T-helper 1 cell (primary cell): ENCODE measurements around the gene TFEC.
"Not testable (repeated sequence)": the region's sequence is repeated elsewhere in the genome, so short reads cannot be mapped to it uniquely, and the experiment has no call there.

Experiments used
- DNase-seq, 5 donors: peaks; one replicate each; pipeline ENCODE4 v3.0.0-alpha.2; 2012 to 2020
- total RNA-seq, 4 donors: gene quantifications; one replicate each; lab custom pipeline; 2026; lab: John Stamatoyannopoulos, UW

The TFEC gene
- 0 to 0.30 (median 0.13) reads per million in 4 donors for total RNA-seq

GRCh38 chr7:116030651-116031276 is at the start of gene TFEC:
TSS of gene TFEC (minus strand) at chr7:116030763. CDS start at chr7:115984441, 46,322 bp downstream.
- no peak for DNase-seq

GRCh38 chr7:116075351-116076145 is 45.0 kb upstream of the TFEC start:
- DNase-seq = no peak

GRCh38 chr7:116071629-116072028 is 41.1 kb upstream of the TFEC start:
- DNase-seq = no peak

GRCh38 chr7:116064179-116064578 is 33.6 kb upstream of the TFEC start:
- no peak for DNase-seq

- DNase-seq = no peak
Measured at GRCh38 chr7:116062666-116063065, 32.1 kb upstream of the TFEC start.

- DNase-seq = no peak
Measured at GRCh38 chr7:116052006-116052405, 21.4 kb upstream of the TFEC start.

GRCh38 chr7:116047261-116047660 is 16.7 kb upstream of the TFEC start:
- DNase-seq = not testable (repeated sequence)

- no peak for DNase-seq
Measured at GRCh38 chr7:116045532-116045931, 15.0 kb upstream of the TFEC start.

GRCh38 chr7:116041615-116042014 is 11.1 kb upstream of the TFEC start:
- no peak for DNase-seq

- DNase-seq = no peak
Measured at GRCh38 chr7:116037401-116037800, 6.8 kb upstream of the TFEC start.

GRCh38 chr7:116034411-116034810 is 3.8 kb upstream of the TFEC start:
- DNase-seq = no peak

- DNase-seq = no peak
Measured at GRCh38 chr7:116032886-116033285, 2.3 kb upstream of the TFEC start.

GRCh38 chr7:116028787-116029186 is 1.8 kb downstream of the TFEC start:
- DNase-seq = no peak

GRCh38 chr7:116027786-116028185 is 2.8 kb downstream of the TFEC start:
- DNase-seq = no peak

- no peak for DNase-seq
Measured at GRCh38 chr7:116024826-116025809, 5.4 kb downstream of the TFEC start.

GRCh38 chr7:116021237-116021636 is 9.3 kb downstream of the TFEC start:
- no peak for DNase-seq

GRCh38 chr7:116018731-116019130 is 11.8 kb downstream of the TFEC start:
- no peak for DNase-seq

GRCh38 chr7:116013675-116014074 is 16.9 kb downstream of the TFEC start:
- no peak for DNase-seq

GRCh38 chr7:116011584-116011983 is 19.0 kb downstream of the TFEC start:
- no peak for DNase-seq

GRCh38 chr7:116004762-116005161 is 25.8 kb downstream of the TFEC start:
- DNase-seq = not testable (repeated sequence)

GRCh38 chr7:115997221-115997620 is 33.3 kb downstream of the TFEC start:
- DNase-seq = no peak

- DNase-seq = no peak
Measured at GRCh38 chr7:115995701-115996100, 34.9 kb downstream of the TFEC start.

- DNase-seq = no peak
Measured at GRCh38 chr7:115988401-115988800, 42.2 kb downstream of the TFEC start.
